A673 (cell line): ENCODE data around the gene SHROOM3.

Experiments used
- CTCF ChIP-seq: fragments of 300-800, 200-600 bp; sonication (generic); conservative IDR thresholded peaks from 2 replicates; pipeline ENCODE4 v1.5.1; 2017; ENCODE audit warnings: low read depth, mild to moderate bottlenecking, antibody characterized with exemption, low read length, moderate library complexity, mixed read lengths
- EZH2 ChIP-seq: fragments of 200-600 bp; sonication (generic); IDR thresholded peaks from 2 replicates; pipeline ENCODE4 v1.6.1; 2017; ENCODE audit warnings: borderline replicate concordance, low read depth, mild to moderate bottlenecking, mixed read lengths, antibody characterized with exemption, low read length; ENCODE audit not compliant: poor library complexity, severe bottlenecking

- TF ChIP-seq CTCF (no peak), EZH2 (no peak)
Observed at GRCh38 chr4:76804096-76804495, 369.1 kb downstream of the SHROOM3 start.
